Measurements from ENCODE around the gene MEIS3.

MEIS3 gene

GRCh38 chr19:47419030-47419783 is at the start of gene MEIS3:
Gene MEIS3 (minus strand): TSS chr19:47419527. CDS start chr19:47419081, 446 bp downstream.
- H3K4me3 Mint-ChIP-seq, result no peak within 1 kb of the TSS
- peaks cover 79% of the 10 kb centered on the region for H3K27me3 Mint-ChIP-seq
- no peak within 1 kb of the TSS for H3K27ac Mint-ChIP-seq
- H3K9me3 Mint-ChIP-seq, result no peaks in the 10 kb centered on the region
- no peaks in the 10 kb centered on the region for H3K36me3 Mint-ChIP-seq (ENCODE audit: low read depth)
- H3K4me1 Mint-ChIP-seq (ENCODE audit: low read depth), result peaks cover 33% of the 10 kb centered on the region

GRCh38 chr19:47467914-47468313 is 48.6 kb upstream of the MEIS3 start:
- no peak overlapping the region for H3K4me3 Mint-ChIP-seq
- peaks cover 13% of the 10 kb centered on the region for H3K4me1 Mint-ChIP-seq (ENCODE audit: low read depth)
- H3K27ac Mint-ChIP-seq, result no peak overlapping the region
- no peaks in the 10 kb centered on the region for H3K36me3 Mint-ChIP-seq (ENCODE audit: low read depth)
- no peaks in the 10 kb centered on the region for H3K9me3 Mint-ChIP-seq
- H3K27me3 Mint-ChIP-seq, result peaks cover 56% of the 10 kb centered on the region

- H3K4me3 Mint-ChIP-seq, result no peak overlapping the region
- no peaks in the 10 kb centered on the region for H3K36me3 Mint-ChIP-seq (ENCODE audit: low read depth)
- H3K27ac Mint-ChIP-seq, result no peak overlapping the region
- H3K4me1 Mint-ChIP-seq (ENCODE audit: low read depth), result peaks cover 5% of the 10 kb centered on the region
- no peaks in the 10 kb centered on the region for H3K9me3 Mint-ChIP-seq
- peaks cover 52% of the 10 kb centered on the region for H3K27me3 Mint-ChIP-seq
These were observed 46.6 kb upstream of the MEIS3 start for GRCh38 chr19:47465957-47466356.

GRCh38 chr19:47464675-47465419 is 45.5 kb upstream of the MEIS3 start:
- H3K27ac Mint-ChIP-seq, result no peak overlapping the region
- H3K4me3 Mint-ChIP-seq, result no peak overlapping the region
- H3K36me3 Mint-ChIP-seq (ENCODE audit: low read depth), result no peaks in the 10 kb centered on the region
- H3K4me1 Mint-ChIP-seq (ENCODE audit: low read depth), result no peaks in the 10 kb centered on the region
- H3K9me3 Mint-ChIP-seq, result no peaks in the 10 kb centered on the region
- H3K27me3 Mint-ChIP-seq, result peaks cover 40% of the 10 kb centered on the region

GRCh38 chr19:47461876-47462275 is 42.5 kb upstream of the MEIS3 start:
- Mint-ChIP-seq H3K36me3 (ENCODE audit: low read depth) (no peaks in the 10 kb centered on the region), H3K9me3 (no peaks in the 10 kb centered on the region), H3K4me3 (no peak overlapping the region), H3K27ac (no peak overlapping the region), H3K27me3 (peaks cover 20% of the 10 kb centered on the region), H3K4me1 (ENCODE audit: low read depth) (no peaks in the 10 kb centered on the region)

- Mint-ChIP-seq H3K4me1 (ENCODE audit: low read depth) (no peaks in the 10 kb centered on the region), H3K9me3 (no peaks in the 10 kb centered on the region), H3K36me3 (ENCODE audit: low read depth) (no peaks in the 10 kb centered on the region), H3K4me3 (no peak overlapping the region), H3K27ac (no peak overlapping the region), H3K27me3 (peaks cover 34% of the 10 kb centered on the region)
These were observed 40.1 kb upstream of the MEIS3 start for GRCh38 chr19:47459477-47459876.

- H3K4me3 Mint-ChIP-seq, result no peak overlapping the region
- no peaks in the 10 kb centered on the region for H3K9me3 Mint-ChIP-seq
- no peaks in the 10 kb centered on the region for H3K36me3 Mint-ChIP-seq (ENCODE audit: low read depth)
- no peak overlapping the region for H3K27ac Mint-ChIP-seq
- peaks cover 36% of the 10 kb centered on the region for H3K27me3 Mint-ChIP-seq
- H3K4me1 Mint-ChIP-seq (ENCODE audit: low read depth), result no peaks in the 10 kb centered on the region
These were observed 39.3 kb upstream of the MEIS3 start for GRCh38 chr19:47458672-47459071.

GRCh38 chr19:47456721-47457474 is 37.6 kb upstream of the MEIS3 start:
- Mint-ChIP-seq H3K27me3 (peaks cover 33% of the 10 kb centered on the region), H3K4me1 (ENCODE audit: low read depth) (no peaks in the 10 kb centered on the region), H3K9me3 (no peaks in the 10 kb centered on the region), H3K36me3 (ENCODE audit: low read depth) (no peaks in the 10 kb centered on the region), H3K4me3 (no peak overlapping the region), H3K27ac (no peak overlapping the region)

GRCh38 chr19:47450478-47450877 is 31.2 kb upstream of the MEIS3 start:
- H3K27ac Mint-ChIP-seq, result no peak overlapping the region
- H3K36me3 Mint-ChIP-seq (ENCODE audit: low read depth), result no peaks in the 10 kb centered on the region
- H3K4me3 Mint-ChIP-seq, result no peak overlapping the region
- H3K9me3 Mint-ChIP-seq, result no peaks in the 10 kb centered on the region
- H3K4me1 Mint-ChIP-seq (ENCODE audit: low read depth), result peaks cover 17% of the 10 kb centered on the region
- peaks cover 56% of the 10 kb centered on the region for H3K27me3 Mint-ChIP-seq

GRCh38 chr19:47448360-47448727 is 29.0 kb upstream of the MEIS3 start:
- H3K4me1 Mint-ChIP-seq (ENCODE audit: low read depth), result peaks cover 38% of the 10 kb centered on the region
- no peak overlapping the region for H3K27ac Mint-ChIP-seq
- peaks cover 58% of the 10 kb centered on the region for H3K27me3 Mint-ChIP-seq
- H3K36me3 Mint-ChIP-seq (ENCODE audit: low read depth), result no peaks in the 10 kb centered on the region
- no peak overlapping the region for H3K4me3 Mint-ChIP-seq
- H3K9me3 Mint-ChIP-seq, result no peaks in the 10 kb centered on the region

- no peaks in the 10 kb centered on the region for H3K36me3 Mint-ChIP-seq (ENCODE audit: low read depth)
- peaks cover 43% of the 10 kb centered on the region for H3K4me1 Mint-ChIP-seq (ENCODE audit: low read depth)
- no peak overlapping the region for H3K4me3 Mint-ChIP-seq
- H3K9me3 Mint-ChIP-seq, result no peaks in the 10 kb centered on the region
- no peak overlapping the region for H3K27ac Mint-ChIP-seq
- peaks cover 64% of the 10 kb centered on the region for H3K27me3 Mint-ChIP-seq
These were observed 28.4 kb upstream of the MEIS3 start for GRCh38 chr19:47447470-47448359.

GRCh38 chr19:47446534-47447469 is 27.5 kb upstream of the MEIS3 start:
- Mint-ChIP-seq H3K36me3 (ENCODE audit: low read depth) (no peaks in the 10 kb centered on the region), H3K9me3 (no peaks in the 10 kb centered on the region)

GRCh38 chr19:47445937-47446402 is 26.6 kb upstream of the MEIS3 start:
- Mint-ChIP-seq H3K4me1 (ENCODE audit: low read depth) (peaks cover 43% of the 10 kb centered on the region), H3K36me3 (ENCODE audit: low read depth) (no peaks in the 10 kb centered on the region), H3K27ac (no peak overlapping the region), H3K4me3 (peak overlapping the region; percentile 51), H3K27me3 (peaks cover 76% of the 10 kb centered on the region), H3K9me3 (no peaks in the 10 kb centered on the region)

More at GRCh38 chr19:47446534-47447469, 27.5 kb upstream of the MEIS3 start:
- Mint-ChIP-seq H3K27ac (no peak overlapping the region), H3K4me1 (ENCODE audit: low read depth) (peaks cover 43% of the 10 kb centered on the region), H3K27me3 (peaks cover 70% of the 10 kb centered on the region), H3K4me3 (peak overlapping the region; percentile 36)

Data from stimulated activated naive CD8-positive, alpha-beta T cell treated with anti-CD3 and anti-CD28 coated beads, Interleukin-15, Interleukin-2, amounts not matched to agents 100 ng/mL and 50 ng/mL, for 24 hours (primary cell).